Activated naive CD8-positive, alpha-beta T cell (primary cell): ENCODE data around the gene FUBP3.

Experiments used
- H3K27ac Mint-ChIP-seq: one replicate; pipeline ENCODE4 v1.8.0; 2021; ENCODE audit warnings: mixed read lengths
- H3K27me3 Mint-ChIP-seq: one replicate; pipeline ENCODE4 v1.8.0; 2021; ENCODE audit warnings: mixed read lengths
- H3K36me3 Mint-ChIP-seq: one replicate; pipeline ENCODE4 v1.8.0; 2021; ENCODE audit warnings: mixed read lengths
- H3K4me1 Mint-ChIP-seq: one replicate; pipeline ENCODE4 v1.8.0; 2021; ENCODE audit warnings: low read depth, mixed read lengths
- H3K4me3 Mint-ChIP-seq: one replicate; pipeline ENCODE4 v1.8.0; 2021; ENCODE audit warnings: mild to moderate bottlenecking, mixed read lengths
- H3K9me3 Mint-ChIP-seq: one replicate; pipeline ENCODE4 v1.8.0; 2021; ENCODE audit warnings: low read depth, mixed read lengths

Gene FUBP3

DNA sequence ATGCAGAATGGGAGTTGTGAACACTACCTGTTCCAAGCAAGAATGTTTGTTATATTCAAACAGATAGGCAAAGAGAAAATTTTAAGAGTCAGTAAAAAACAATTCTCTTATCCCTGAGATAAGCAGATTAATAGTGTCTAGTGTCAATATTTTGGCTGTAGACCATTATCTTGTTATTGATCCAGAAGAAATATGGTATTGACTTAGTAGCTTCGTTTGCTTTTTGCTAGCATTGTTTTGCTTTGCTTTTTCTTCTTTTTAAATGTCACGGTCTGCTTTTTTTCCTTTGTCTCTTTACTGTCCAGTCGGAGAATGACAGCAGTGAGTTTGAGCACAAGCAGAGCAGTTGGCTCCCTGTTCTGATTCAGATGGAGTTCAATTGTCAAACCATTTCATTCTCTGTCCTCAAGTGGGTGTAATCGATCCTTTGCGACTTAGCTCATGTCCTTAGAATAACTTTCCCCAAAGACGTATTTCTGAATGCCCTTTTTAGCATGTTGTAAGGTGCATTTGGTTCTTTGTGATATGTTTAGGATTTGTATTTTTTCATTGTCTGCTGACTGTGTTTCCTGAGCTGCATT lies 29.3 kb downstream of the FUBP3 start:
- H3K27me3 Mint-ChIP-seq: no peaks in the 10 kb centered on the region
- peaks cover 6% of the 10 kb centered on the region for H3K36me3 Mint-ChIP-seq
- H3K4me1 Mint-ChIP-seq: peaks cover 6% of the 10 kb centered on the region
- H3K9me3 Mint-ChIP-seq: no peaks in the 10 kb centered on the region
- no peak overlapping the region for H3K27ac Mint-ChIP-seq
- no peak overlapping the region for H3K4me3 Mint-ChIP-seq

DNA sequence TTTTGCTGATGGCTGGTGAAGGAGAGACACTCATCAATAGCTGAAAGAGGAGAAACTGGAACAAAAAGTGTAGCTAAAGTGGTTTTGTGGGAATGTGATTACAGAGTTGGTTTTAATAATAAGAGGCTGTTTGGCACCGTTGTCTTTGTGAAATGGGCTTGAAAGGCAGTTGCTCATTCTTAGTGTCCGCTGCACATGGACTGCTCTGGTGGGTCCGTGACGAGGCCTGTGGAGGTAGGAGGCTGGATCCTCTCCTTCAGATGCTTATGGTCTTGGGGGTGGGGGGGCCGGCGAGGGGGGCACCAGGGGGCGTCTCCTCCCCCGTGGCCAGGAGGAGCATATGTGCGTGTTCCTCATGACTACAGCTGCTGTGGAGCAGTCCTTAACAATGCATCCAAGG lies 29.8 kb downstream of the FUBP3 start:
- Mint-ChIP-seq H3K27me3 (no peaks in the 10 kb centered on the region), H3K9me3 (no peaks in the 10 kb centered on the region), H3K27ac (no peak overlapping the region), H3K4me1 (peaks cover 6% of the 10 kb centered on the region), H3K36me3 (peaks cover 3% of the 10 kb centered on the region), H3K4me3 (no peak overlapping the region)

DNA sequence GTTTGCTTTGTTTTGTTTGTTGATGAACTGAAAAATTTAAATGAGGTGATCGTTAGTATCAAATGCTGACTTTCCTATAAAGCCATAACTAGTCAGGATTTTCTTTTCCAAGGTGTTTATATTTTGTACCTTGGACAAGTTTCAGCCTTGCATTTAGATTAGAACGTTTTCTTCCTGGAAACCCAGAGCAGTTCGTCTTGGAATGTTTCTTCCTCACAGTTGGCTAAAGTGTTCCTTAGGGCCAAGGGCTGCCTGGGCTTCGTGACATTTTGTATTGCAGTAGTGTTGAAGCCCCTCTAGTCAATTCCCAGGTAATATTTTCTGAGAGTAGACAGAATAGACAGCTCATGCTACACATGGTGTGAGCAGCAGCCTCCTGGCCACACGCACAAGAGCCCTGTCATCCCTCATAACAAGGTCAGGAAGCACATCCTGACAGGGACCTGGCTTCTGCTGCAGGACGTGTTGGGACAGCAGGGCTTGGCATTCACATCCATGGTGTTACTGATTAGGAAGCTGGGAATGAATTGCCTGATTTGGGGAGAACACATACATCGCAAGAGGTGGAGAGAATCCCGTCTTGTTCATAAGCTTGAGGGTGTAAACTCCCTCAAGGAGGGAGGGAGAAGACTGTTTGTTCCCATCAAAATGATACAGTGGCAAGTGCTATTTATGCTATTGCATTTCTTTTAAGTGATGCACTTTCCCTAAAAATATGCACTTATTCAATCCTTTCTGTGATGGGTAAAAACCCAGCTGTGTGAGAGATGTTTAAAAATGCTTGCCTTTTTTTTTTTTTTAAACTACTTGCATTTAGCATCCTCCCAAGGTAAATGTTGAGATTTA lies 31.7 kb downstream of the FUBP3 start:
- Mint-ChIP-seq H3K9me3 (no peaks in the 10 kb centered on the region), H3K4me3 (no peak overlapping the region), H3K27me3 (no peaks in the 10 kb centered on the region), H3K4me1 (peaks cover 3% of the 10 kb centered on the region), H3K36me3 (peaks cover 3% of the 10 kb centered on the region), H3K27ac (no peak overlapping the region)

DNA sequence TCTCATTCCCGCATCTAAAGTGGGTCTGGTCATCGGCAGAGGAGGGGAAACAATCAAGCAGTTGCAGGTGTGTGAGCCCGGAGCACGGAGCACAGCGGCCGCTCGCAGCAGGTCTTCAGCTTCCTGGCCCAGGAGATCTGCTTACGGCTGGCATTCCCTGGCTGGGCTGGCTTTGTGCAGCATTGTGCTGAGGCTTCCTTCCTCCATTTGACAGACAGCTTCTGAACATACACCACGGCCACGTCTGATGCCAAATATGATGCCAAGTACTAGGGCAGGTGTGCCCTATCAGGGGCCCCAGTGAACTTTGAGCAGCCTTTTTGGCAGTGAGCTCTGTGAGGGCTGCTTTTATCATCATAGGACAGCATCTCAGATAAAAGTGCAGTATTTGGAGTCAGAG lies 37.1 kb downstream of the FUBP3 start:
- H3K4me1 Mint-ChIP-seq: no peaks in the 10 kb centered on the region
- H3K36me3 Mint-ChIP-seq: no peaks in the 10 kb centered on the region
- no peak overlapping the region for H3K4me3 Mint-ChIP-seq
- H3K27ac Mint-ChIP-seq: no peak overlapping the region
- H3K9me3 Mint-ChIP-seq: no peaks in the 10 kb centered on the region
- H3K27me3 Mint-ChIP-seq: no peaks in the 10 kb centered on the region

DNA sequence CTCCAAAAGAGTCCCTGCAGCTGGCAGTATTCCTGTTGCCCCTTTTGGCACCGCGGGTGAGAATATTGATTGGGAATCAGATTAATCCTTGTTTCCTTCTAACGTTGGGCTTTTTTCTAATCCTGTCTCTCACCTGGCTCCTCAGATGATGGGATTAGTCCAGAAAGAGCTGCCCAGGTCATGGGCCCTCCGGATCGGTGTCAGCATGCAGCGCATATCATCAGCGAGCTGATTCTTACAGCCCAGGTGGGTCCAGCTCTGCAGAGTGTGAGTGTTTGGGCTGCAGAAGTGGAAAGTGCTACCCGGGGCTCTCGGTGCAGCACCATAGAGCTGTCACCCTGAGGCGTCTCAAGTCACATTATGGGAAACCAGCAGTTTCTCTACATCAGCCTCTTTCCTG lies 44.1 kb downstream of the FUBP3 start:
- Mint-ChIP-seq H3K27ac (no peak overlapping the region), H3K36me3 (peaks cover 9% of the 10 kb centered on the region), H3K27me3 (no peaks in the 10 kb centered on the region), H3K4me1 (no peaks in the 10 kb centered on the region), H3K9me3 (no peaks in the 10 kb centered on the region), H3K4me3 (no peak overlapping the region)

DNA sequence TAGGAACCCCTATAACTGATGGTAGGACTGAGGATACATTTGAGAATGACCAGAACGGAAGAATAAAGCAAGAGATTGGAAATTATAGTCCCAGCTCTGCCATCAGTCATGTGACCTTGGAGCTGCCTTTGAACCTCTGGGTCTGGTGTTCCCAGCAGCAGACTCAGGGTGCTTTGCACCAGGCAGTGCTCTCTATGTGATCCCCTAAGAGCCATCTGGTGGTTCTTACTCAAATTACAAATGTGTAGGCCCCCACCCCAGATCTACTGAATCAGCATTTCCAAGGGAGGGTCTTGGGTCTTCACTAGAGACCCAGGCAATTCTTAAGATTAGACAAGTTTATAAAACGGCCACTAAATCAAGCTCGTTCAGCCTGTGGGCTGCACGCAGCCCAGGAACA lies 44.8 kb downstream of the FUBP3 start:
- Mint-ChIP-seq H3K27ac (no peak overlapping the region), H3K36me3 (peaks cover 9% of the 10 kb centered on the region), H3K27me3 (no peaks in the 10 kb centered on the region), H3K9me3 (no peaks in the 10 kb centered on the region), H3K4me1 (no peaks in the 10 kb centered on the region), H3K4me3 (no peak overlapping the region)

DNA sequence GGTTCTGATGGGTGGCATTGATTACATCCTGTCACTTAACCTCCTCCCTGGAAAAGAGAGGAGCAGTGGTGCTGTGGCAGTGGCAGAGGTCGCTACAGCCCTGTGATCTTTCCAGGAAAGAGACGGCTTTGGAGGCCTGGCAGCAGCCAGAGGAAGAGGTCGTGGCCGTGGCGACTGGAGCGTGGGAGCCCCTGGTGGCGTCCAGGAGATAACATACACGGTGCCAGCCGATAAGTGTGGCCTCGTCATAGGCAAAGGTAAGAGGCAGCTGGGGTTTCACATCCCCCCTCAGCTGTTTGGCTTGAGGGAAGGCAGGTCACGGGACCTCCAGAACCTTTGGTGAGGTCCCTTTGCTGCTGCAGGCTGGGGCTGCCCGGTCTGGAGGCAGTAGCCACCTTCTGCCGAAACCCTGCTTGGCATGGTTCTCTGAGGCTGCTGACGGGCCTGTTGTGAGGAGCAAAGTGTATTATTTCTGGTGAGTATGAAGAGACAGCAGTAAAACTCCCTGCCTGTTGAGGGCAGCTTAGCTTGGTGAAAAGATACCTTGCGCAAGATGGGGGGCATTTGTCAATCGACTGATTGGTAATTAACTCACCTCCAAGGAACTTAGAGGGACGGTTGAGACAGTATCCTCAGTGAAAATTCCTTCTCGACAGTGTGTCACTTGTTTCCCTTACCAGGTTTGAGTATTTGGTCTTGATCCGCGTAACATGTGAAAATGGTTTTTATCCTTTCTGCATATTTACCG lies 47.0 kb downstream of the FUBP3 start:
- no peak overlapping the region for H3K4me3 Mint-ChIP-seq
- peaks cover 9% of the 10 kb centered on the region for H3K36me3 Mint-ChIP-seq
- no peak overlapping the region for H3K27ac Mint-ChIP-seq
- no peaks in the 10 kb centered on the region for H3K27me3 Mint-ChIP-seq
- H3K9me3 Mint-ChIP-seq: no peaks in the 10 kb centered on the region
- H3K4me1 Mint-ChIP-seq: no peaks in the 10 kb centered on the region

DNA sequence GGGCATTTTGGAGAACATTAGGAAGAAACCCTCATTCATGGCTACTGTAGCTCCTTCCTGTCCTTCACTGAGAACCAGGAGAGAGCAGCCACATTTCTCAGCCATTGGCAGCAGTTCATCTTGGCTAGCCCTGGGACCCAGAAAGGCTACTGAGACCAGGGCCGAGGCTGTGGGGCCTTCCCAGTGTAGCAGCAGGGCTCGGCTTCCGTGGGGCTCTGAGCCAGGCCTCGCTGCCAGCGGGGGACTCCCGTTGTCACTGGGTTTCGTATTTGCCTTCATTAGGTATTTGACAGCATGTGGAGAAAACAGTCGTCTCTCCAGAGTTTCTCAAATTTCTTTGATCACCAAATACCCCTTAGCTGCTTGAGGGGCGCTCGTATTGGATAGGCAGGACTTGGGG lies 47.7 kb downstream of the FUBP3 start:
- H3K4me3 Mint-ChIP-seq: no peak overlapping the region
- H3K27me3 Mint-ChIP-seq: no peaks in the 10 kb centered on the region
- H3K27ac Mint-ChIP-seq: no peak overlapping the region
- peaks cover 9% of the 10 kb centered on the region for H3K36me3 Mint-ChIP-seq
- no peaks in the 10 kb centered on the region for H3K9me3 Mint-ChIP-seq
- H3K4me1 Mint-ChIP-seq: no peaks in the 10 kb centered on the region

DNA sequence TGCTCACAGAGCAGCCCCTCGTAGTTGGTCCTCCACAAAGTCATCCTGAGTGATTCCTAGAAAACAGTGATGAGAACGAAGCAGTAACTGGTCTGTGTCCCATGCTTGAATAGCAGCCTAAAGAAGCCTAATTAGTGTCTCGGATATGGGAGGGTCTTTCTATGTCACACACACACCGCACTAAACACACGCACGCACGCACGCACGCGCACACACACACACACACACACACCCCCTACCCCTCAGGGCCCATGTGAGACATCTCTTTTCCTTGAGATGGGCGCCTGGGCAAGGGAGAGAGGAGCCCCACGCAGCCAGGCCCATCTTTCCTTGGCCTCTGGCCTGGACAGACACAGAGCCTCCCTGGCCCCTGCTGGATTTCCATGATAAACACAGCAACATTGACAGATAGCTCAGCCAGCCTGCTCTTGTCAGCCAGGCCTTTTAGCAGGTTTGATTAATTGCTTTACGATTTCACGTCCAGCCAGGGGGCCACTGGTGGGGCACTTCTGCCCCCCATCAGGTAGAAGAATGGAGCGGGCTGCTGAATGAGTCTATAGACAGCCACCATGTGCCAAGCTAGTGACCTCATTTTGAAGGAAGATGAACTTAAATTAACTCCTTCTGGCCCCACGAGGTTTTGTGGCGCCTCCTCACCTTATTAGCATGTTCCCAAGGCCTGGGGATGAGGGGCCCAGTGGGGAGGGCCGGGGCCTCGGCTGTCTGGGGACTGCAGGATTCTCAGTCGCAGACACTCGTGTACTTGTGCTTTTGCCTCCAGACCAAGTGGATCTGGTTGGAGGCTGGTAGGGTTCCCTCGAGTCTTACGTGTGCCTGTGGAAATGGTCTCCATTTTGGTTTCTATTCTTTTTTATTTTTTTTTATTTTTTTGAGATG lies 48.8 kb downstream of the FUBP3 start:
- no peaks in the 10 kb centered on the region for H3K9me3 Mint-ChIP-seq
- peaks cover 11% of the 10 kb centered on the region for H3K36me3 Mint-ChIP-seq
- no peaks in the 10 kb centered on the region for H3K27me3 Mint-ChIP-seq
- no peak overlapping the region for H3K27ac Mint-ChIP-seq
- H3K4me1 Mint-ChIP-seq: no peaks in the 10 kb centered on the region
- H3K4me3 Mint-ChIP-seq: no peak overlapping the region

DNA sequence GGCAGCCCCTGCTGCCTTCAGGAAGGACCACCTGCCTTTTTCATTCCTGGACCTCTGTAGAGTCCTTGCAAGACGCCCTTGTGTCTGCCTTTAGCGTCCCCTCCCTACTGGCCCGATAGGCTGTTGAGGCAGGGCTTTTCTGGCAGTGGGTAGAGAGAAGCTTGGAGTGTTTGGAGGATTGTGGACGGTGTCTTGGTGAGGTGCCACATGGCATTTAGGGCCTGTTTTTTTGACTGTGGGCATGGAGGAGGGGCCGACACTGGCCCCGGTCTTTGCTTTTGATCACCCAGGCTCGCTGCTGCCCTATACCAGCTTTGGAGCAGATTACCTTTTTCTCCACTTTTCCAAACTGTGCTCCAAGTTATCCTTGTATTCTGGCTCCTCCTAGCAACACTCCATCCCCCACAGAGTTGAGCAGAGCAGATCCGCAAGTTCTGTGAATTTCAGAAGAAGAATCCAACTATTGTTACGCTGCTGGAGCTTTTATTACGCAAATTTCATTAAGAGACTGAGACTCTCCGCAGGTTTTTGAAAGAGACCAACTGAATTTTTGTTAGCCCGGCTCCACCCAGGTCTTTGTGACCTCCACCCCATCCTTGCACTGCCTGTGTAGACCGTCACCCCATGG lies 50.2 kb downstream of the FUBP3 start:
- Mint-ChIP-seq H3K27ac (no peak overlapping the region), H3K36me3 (peaks cover 8% of the 10 kb centered on the region), H3K4me1 (no peaks in the 10 kb centered on the region), H3K4me3 (no peak overlapping the region), H3K27me3 (no peaks in the 10 kb centered on the region), H3K9me3 (no peaks in the 10 kb centered on the region)

DNA sequence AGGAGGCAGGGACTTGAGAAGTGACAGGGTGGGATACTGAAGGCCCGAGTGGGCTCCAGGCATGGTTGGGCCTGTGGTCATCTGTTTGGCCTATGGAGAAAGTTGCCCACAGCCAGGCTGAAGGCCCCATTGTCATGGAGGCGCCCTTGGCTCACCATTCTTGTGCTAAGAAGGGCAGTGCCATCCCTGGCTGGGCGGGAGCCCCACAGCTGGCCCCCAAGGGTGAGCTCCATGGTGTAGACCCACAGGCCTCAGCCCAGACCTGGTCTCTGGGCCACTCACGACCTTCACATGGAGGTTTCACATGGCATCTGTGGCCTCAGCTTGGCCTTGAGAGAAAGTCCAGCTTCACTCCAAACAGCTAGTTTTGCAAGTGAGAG lies 50.7 kb downstream of the FUBP3 start:
- Mint-ChIP-seq H3K27me3 (no peaks in the 10 kb centered on the region), H3K9me3 (no peaks in the 10 kb centered on the region), H3K4me1 (no peaks in the 10 kb centered on the region), H3K4me3 (no peak overlapping the region), H3K36me3 (peaks cover 10% of the 10 kb centered on the region), H3K27ac (no peak overlapping the region)

DNA sequence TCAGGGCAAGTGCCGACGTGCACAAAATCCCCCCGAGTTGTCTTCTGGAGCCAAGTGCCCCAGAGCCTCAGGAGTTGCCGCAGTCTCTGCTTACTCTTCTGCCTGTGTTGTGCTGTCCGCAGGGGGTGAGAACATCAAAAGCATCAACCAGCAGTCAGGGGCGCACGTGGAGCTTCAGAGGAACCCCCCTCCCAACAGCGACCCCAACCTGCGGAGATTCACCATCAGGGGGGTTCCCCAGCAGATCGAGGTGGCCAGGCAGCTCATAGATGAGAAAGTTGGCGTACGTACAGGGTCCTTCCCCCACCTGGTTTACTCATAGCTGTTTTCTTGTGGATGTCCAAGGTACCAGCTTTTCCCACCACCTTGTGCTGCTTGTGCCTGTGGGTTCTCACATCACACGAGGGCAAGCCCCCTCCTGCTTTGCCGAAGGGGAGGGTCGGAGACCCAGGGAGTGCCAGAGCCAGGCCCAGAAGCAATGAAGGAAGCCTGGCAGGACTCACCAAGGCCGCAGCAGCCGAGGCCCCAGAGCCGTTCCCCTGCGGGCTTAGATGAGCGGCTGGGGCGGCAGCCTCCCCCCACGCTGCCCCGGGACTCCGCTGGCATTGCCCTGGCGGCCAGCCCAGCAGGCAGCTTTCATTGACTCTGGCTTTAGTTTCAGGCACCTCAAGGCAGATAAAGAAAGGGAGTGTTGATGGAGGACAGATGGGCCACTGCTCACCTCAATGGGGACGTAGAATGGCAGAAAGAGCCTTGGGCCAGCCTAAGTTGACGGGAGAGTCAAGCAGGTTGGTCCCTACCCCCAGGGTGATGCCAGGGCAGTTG lies 51.3 kb downstream of the FUBP3 start:
- H3K9me3 Mint-ChIP-seq: no peaks in the 10 kb centered on the region
- no peaks in the 10 kb centered on the region for H3K4me1 Mint-ChIP-seq
- peaks cover 8% of the 10 kb centered on the region for H3K36me3 Mint-ChIP-seq
- H3K27ac Mint-ChIP-seq: no peak overlapping the region
- no peak overlapping the region for H3K4me3 Mint-ChIP-seq
- H3K27me3 Mint-ChIP-seq: no peaks in the 10 kb centered on the region

DNA sequence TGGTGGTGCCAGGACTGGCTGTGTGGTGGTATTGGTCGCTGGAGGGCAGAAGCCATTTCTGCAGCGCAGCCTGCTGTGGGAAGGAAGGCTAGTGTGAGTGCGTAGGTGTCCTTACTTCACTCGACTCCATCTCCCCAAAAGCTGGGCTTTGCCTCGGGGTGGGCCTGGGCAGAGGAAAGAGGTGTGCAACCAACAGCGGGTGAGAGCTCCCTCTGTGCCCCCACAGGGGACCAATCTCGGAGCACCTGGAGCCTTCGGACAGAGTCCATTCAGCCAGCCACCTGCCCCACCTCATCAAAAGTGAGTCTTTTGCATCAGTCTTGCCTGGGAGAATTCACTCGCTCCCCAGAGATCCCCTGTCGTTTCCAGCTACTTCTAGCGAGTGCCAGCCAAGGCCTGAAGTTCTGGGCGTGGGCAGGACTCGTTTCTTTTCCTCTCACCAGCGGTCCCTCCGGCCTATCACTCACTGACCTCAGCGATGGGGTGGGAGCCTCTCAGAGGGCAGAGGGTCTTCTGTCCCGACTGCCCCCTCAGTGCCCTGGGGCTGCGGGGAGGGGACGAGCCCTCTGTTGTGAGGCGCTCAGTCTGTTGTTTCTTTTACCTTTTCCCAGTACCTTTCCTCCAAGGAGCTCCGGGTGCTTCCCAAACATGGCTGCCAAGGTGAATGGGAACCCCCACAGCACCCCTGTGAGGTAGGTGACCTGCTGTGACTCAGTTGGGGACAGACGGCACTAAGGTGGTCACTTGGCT lies 52.1 kb downstream of the FUBP3 start:
- H3K27me3 Mint-ChIP-seq: no peaks in the 10 kb centered on the region
- no peaks in the 10 kb centered on the region for H3K4me1 Mint-ChIP-seq
- no peak overlapping the region for H3K27ac Mint-ChIP-seq
- no peaks in the 10 kb centered on the region for H3K9me3 Mint-ChIP-seq
- H3K4me3 Mint-ChIP-seq: no peak overlapping the region
- H3K36me3 Mint-ChIP-seq: peaks cover 8% of the 10 kb centered on the region
